Gastroesophageal sphincter (tissue), 3 donors: Measurements from ENCODE around the gene MTHFD2L.

ENCODE experiments used
- POLR2A ChIP-seq, 2 donors: fragments of 450-650 bp; IDR thresholded peaks; one replicate each; pipeline ENCODE4 v1.6.1; 2017; ENCODE audit warnings: antibody characterized with exemption in 2 of 2, mild to moderate bottlenecking in 2 of 2, moderate library complexity in 1 of 2
- POLR2AphosphoS5 ChIP-seq: sonication (generic); formaldehyde crosslinking; IDR thresholded peaks from one replicate; pipeline ENCODE4 v1.6.1; 2017; ENCODE audit warnings: antibody characterized with exemption
- TF ChIP-seq, protein P1 (sequence below), 4 experiments: fragments of 200-600 bp in 2 of 4; fragments of 450-650 bp in 2 of 4; sonication (generic) in 1 of 4; IDR thresholded peaks; one replicate each; pipeline ENCODE4 v1.5.1; 2017 to 2019; ENCODE audit warnings: antibody characterized with exemption in 4 of 4, mild to moderate bottlenecking in 2 of 4, moderate library complexity in 2 of 4

DNA sequence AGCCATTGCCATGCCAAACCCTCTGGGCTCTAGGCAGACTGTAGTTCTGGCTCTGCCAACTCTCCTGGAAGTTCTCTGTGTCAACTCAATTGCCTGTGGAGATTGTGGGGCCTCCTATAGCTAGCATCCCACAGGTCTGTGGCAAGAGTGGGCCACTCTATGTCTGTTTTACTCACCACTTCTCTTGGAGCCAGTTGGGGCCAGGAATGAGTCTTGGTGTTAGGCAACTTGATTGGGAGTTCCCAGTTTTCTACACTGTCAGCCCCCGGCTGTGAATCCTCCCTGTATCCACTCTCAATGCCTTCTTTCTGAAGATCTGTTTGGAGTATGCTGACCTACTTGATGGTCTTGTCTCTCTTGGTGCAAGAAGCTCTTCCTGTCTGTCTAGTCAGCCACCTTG is 102.1 kb downstream of the MTHFD2L start:
- TF ChIP-seq, protein P1, sequence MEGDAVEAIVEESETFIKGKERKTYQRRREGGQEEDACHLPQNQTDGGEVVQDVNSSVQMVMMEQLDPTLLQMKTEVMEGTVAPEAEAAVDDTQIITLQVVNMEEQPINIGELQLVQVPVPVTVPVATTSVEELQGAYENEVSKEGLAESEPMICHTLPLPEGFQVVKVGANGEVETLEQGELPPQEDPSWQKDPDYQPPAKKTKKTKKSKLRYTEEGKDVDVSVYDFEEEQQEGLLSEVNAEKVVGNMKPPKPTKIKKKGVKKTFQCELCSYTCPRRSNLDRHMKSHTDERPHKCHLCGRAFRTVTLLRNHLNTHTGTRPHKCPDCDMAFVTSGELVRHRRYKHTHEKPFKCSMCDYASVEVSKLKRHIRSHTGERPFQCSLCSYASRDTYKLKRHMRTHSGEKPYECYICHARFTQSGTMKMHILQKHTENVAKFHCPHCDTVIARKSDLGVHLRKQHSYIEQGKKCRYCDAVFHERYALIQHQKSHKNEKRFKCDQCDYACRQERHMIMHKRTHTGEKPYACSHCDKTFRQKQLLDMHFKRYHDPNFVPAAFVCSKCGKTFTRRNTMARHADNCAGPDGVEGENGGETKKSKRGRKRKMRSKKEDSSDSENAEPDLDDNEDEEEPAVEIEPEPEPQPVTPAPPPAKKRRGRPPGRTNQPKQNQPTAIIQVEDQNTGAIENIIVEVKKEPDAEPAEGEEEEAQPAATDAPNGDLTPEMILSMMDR (IDR thresholded peaks at IDR 0.05), result no peak
- TF ChIP-seq POLR2A (IDR thresholded peaks at IDR 0.05), result no peak
- no peak for TF ChIP-seq POLR2AphosphoS5
